KG1 (cell line): ENCODE results near the gene ACER3.
"Not testable (repeated sequence)": the region's sequence is repeated elsewhere in the genome, so short reads cannot be mapped to it uniquely, and the experiment has no call there.

Experiments
- DNase-seq: peaks from one replicate; lab custom pipeline; 2025; lab: John Stamatoyannopoulos, UW

Gene ACER3

GRCh38 chr11:77057938-77058474, 197.3 kb downstream of the ACER3 start:
- DNase-seq, result no peak

- DNase-seq, result no peak
These were observed 198.2 kb downstream of the ACER3 start for GRCh38 chr11:77058900-77059299.

- no peak for DNase-seq
These were observed 199.1 kb downstream of the ACER3 start for GRCh38 chr11:77059806-77060205.

DNA sequence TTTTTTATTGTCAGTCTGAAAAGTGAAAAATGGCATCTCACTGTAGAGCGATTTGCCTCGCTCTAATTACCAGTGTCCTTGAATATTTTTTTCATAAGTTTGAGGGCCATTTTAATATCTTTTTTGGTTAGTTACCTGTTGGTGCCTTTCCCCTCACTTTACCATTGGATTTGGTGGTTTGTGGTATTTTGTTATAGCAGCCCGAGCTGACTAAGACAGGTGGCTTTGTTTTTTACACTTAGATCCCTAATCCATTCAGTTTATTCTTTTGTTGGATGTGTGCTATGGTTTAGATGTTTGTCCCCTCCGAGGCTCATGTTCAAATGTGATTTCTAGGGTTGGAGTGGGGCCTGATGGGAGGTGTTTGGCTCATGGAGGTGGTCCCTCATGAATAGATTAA, 199.5 kb downstream of the ACER3 start:
- no peak for DNase-seq

GRCh38 chr11:77061258-77061657, 200.5 kb downstream of the ACER3 start:
- DNase-seq, result not testable (repeated sequence)

DNA sequence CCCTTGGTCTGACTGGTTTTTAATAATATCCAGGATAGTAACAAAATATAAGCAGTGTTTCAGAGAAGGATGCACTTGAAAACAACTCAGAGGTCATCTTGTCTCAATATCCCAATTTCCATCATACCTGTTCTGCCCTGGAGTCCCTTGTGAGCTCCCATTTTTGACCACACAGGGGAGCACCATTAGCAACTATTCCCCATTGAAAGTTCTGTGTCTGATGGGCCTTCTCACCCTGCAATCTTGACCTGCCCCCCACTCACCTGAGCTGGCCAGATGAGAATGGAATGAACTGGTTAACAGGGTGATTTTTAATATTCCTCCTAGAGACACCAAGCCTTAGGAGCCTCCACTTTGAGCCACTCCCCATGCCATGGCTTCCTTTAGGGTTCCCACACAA, 202.2 kb downstream of the ACER3 start:
- no peak for DNase-seq

GRCh38 chr11:77063407-77063806, 202.7 kb downstream of the ACER3 start:
- DNase-seq, result no peak

DNA sequence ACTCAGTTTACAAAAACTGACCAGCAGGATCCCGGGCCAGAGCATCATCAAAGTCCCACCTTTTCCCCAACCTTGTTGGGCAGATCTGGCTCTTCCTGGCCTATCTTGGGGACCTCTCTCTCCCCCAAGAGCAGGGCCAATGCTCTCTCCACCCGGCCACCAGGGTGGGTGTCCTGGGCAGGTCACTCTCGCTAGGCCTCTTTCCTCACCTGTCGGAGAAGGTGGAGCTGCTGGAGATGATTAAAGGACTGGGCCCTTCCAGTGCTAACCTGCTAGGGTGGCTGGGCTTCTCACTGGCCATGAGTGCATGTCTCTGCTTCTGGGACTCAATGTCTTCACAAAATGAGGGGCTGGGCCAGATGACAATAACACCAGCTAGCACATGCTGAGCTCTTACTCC, 203.1 kb downstream of the ACER3 start:
- no peak for DNase-seq

- DNase-seq, result no peak
These were observed 204.0 kb downstream of the ACER3 start for GRCh38 chr11:77064648-77065217.

- no peak for DNase-seq
These were observed 205.1 kb downstream of the ACER3 start for GRCh38 chr11:77065878-77066228.

DNA sequence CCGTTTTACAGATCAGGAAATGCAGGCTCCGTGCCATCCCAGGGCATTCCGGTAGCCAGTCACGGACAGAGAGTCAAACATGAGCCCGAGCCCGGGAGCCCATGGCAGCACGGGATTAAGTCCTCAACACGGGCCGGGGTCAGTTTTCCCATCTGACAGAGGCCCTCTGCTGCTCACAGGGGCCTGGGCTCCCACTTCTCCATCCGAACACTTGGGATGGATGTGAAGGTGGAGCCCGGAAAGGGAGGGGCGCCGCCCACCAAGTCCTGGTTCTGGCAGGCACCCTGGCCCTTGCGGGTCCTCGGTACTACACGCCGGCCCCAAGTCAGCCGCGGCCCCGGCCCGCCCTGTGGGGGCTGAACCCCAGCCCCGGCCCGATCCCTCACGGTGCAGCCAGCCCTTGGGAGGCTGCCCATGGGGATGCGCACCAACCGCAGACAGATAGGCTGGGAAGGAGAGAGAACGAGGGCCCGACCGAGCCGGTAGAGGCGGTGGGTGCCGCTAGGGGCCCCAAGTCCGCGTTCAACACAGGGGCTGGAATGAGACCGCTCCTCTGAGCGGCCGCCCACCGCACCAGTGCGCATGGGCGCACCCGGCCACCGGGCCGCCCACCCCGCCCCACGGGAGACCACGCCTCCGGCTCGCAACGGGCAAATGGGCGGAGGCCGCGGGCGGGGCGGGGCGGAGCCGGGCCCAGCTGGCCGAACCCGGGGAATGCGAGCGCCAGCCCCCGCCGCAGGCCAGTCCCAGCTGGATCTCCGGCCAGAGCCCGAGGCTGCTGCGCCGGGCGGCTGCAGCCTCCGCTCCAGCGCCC, 205.7 kb downstream of the ACER3 start, which contains the start of gene CAPN5:
Gene CAPN5 (plus strand): TSS at position 743 of the 814 bp plus-strand sequence. CDS start 17,916 bp downstream, outside the sequence.
- peak; percentile 42 for DNase-seq

DNA sequence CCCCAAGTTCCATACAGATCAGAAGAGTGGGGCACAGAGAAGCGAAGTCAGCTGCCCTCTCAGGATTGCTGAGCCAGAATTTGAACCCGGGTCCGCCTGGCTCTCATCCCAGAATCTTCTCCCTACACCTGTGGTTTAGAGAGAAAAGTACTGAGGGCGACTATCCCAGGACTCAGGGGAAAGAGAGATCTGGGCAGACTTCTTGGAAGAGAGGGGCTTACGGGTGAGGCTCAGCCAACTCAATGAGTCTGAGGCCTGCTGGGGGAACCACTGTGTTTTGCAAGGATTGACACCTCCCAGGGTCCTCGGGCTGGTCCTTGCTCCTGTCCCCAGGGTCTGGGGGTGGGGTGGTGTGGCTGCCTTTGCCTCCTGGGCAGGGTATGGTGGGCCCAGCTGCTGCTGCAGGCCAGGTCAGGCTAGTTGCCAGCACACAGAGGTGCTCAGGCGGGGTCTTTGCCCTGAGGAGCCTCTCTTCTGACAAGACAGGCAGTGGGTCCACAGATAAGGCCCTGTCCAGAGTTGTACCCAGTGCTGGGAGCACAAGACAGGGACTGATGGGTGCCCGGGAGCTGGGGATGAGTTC, 207.2 kb downstream of the ACER3 start:
- DNase-seq, result no peak

DNA sequence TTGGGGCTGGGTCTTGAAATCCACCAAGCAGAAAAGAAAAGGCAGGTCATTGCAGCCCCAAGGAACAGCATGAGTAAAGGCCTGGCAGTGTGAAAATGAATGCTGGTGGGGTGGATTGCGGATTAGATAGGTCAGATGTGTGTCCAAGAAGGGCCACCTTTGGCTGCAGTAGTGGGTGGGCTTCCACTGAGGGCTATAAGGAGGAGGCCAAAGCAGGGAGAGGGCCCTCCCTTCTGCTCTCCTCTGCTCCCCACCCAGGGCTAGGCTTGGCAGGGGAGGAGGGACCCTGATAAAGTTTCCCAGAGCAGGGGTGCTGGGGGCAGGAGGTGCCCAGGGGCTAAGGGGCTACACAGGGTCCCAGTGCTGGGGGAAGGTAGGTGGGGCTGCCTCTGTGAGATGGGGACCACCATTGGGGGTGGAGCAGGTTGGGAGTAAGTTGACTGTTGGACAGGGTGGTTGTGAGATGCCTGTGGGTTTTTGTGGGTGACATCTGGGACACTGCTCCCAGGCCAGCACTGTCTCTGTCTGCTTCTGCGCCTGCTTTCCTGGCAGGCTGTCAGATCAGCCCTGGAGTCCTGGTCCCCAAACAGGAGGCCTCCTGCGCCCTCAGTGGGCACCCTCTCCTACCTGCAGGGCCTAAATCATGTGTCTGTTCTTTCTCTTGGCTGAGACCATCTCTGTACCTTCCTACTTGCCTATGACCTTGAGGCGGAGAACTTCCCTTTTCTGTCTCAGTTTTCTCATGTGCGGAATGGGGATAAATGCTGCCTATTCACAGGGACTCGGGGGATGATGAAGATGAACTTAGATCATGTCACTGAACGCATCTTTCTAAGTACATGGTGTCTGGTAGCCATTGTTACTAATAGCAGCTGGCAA, 208.0 kb downstream of the ACER3 start:
- no peak for DNase-seq

DNA sequence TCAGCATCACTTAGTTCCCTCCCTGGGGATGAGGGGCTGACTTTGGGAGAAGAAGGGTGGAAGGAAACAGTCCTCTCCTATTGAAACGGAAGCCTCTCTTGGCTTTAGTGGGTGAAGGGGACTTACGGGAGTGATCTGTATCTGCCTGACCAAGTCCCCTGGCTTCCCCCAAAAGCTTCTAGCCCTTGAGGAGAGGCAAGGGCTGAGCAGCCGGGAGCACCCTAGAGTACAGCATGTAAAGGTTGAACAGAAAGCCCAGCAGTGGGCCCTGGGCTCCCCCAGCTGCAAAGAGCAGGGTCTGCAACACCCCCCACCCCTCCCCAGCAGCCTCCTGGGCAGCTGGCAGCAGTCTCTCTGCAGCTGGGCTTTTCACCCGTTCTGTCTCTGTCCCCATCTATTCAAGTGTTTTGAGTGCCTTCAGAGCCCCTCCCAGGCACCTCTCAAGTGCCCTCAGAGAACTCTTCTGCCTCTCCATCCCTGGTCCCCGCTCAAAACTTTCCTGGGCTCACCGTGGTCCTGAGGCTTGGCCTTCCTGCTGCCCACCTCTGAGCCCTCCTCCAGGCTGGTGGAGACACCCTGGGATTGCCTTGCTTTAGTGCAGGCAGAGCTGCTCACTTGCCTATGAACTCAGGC, 208.7 kb downstream of the ACER3 start:
- DNase-seq, result no peak

GRCh38 chr11:77069969-77070582, 209.4 kb downstream of the ACER3 start:
- no peak for DNase-seq

DNA sequence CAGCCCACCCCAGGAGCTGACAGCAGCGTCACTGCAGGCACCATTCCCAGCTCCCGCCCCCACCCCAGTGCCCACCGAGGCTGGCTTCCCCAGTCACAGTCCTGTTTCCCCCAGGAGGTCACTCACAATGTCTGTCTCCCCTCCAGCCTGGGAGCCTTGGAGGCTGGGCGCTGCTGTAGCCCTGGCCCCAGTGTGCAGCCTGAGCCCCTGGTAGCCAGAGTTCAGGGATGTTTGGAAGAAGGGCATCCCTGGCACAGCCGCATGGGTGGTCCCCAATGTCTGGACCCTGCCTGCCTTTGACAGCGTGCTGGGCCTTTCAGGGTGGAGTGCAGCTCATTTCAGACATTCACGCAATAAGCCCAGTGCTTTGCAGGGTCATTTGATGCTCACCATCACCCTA, 210.4 kb downstream of the ACER3 start:
- no peak for DNase-seq

GRCh38 chr11:77071671-77072605, 211.2 kb downstream of the ACER3 start:
- no peak for DNase-seq

DNA sequence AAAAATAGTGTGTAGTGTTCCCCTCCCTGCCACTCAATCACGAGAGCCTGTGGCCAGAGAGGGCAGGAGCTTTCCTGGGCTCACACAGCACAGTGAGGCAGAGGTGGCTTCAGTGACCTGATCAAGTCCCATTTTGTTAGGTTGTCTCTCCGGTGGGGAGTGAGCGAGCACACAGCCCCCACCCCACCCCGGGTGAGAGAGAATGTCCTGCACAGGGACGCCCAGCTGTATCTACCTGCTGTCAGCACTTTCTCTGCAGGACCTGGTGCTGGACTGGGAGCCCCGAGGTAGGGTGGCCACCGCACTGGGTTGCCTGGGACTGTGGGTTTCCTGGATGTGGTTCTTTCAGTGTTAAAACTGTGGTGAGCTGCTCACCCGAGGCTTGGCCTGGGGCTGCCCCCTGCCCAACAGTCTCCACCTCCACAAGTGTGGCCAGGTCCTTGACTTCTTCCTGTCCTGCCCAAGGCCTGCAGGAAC, 212.2 kb downstream of the ACER3 start:
- DNase-seq, result no peak

DNA sequence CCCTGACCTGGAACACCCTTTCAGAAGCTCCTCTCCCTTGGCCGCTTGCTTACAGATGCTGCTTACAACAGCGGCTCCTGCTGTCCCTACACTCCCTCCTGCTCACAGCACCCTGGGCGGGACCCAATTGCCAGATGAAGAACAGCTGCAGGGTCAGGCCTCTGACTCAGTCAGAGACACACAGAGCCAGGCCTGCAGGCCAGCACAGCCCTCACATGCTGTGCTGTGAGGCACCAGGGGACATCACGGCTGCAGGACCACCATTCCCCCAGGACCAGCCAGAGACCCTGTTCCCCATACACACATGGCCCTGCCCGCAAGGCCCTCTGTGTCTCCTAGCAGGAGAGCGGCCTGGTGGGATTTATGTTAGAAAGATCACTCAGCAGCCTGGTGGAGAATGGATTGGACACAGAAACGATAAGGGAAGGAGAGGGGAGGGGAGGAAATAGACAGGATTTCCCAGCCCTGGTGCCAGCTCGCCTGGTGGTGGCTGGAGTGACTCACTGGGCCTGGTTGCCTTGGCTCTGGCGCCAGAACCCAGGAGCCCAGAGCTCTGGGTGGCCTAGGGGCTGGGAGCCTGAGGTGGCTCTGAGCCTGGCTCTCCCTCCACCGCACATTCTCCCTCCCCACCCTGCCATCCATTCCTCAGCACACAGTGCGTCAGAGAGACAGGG, 212.7 kb downstream of the ACER3 start:
- no peak for DNase-seq
